HepG2 (cell line): ENCODE results near the gene FOXRED2. TPM values are rescaled to one million over a fixed set of nuclear protein-coding genes. Genes with fewer than 3 reads are reported as not detected.

ENCODE experiments used
- FOXJ3 ChIP-seq: sonication (generic); formaldehyde crosslinking; IDR thresholded peaks from 2 replicates; pipeline ENCODE4 v1.4.0; 2020; ENCODE audit warnings: missing genetic modification reagents, mild to moderate bottlenecking, borderline replicate concordance
- GABPB1 ChIP-seq: IDR thresholded peaks from 2 replicates; pipeline ENCODE4 v1.6.1; 2016; ENCODE audit warnings: mild to moderate bottlenecking, missing genetic modification reagents, moderate library complexity, missing compliant biosample characterization
- MEF2D ChIP-seq: sonication (generic); formaldehyde crosslinking; IDR thresholded peaks from 2 replicates; pipeline ENCODE4 v1.5.1; 2020; ENCODE audit warnings: mild to moderate bottlenecking, missing genetic modification reagents
- MIER3 ChIP-seq: IDR thresholded peaks from 2 replicates; pipeline ENCODE4 v1.6.1; 2016; ENCODE audit warnings: missing compliant biosample characterization, borderline replicate concordance
- NRL ChIP-seq: sonication (generic); formaldehyde crosslinking; IDR thresholded peaks from 2 replicates; pipeline ENCODE4 v1.5.0; 2020; ENCODE audit warnings: missing genetic modification reagents, mild to moderate bottlenecking, moderate library complexity, borderline replicate concordance
- PITX1 ChIP-seq: sonication (generic); formaldehyde crosslinking; IDR thresholded peaks from 2 replicates; pipeline ENCODE4 v1.5.1; 2020; ENCODE audit warnings: mild to moderate bottlenecking, missing genetic modification reagents
- REL ChIP-seq: sonication (generic); formaldehyde crosslinking; conservative IDR thresholded peaks from 2 replicates; pipeline ENCODE4 v1.8.0; 2022; ENCODE audit warnings: mild to moderate bottlenecking, missing genetic modification reagents, moderate library complexity
- SP5 ChIP-seq: IDR thresholded peaks from 2 replicates; pipeline ENCODE4 v1.6.1; 2016; ENCODE audit warnings: low read depth, borderline replicate concordance
- STAG1 ChIP-seq: sonication (generic); formaldehyde crosslinking; IDR thresholded peaks from 2 replicates; pipeline ENCODE4 v1.4.0; 2020; ENCODE audit warnings: missing genetic modification reagents
- TGIF2 ChIP-seq: IDR thresholded peaks from 2 replicates; pipeline ENCODE4 v1.6.1; 2016; ENCODE audit warnings: control low read depth, missing compliant biosample characterization
- ZBTB8A ChIP-seq: sonication (generic); formaldehyde crosslinking; IDR thresholded peaks from 2 replicates; pipeline ENCODE4 v1.4.0; 2020; ENCODE audit warnings: mild to moderate bottlenecking, low read depth, missing genetic modification reagents, borderline replicate concordance
- ZNF431 ChIP-seq: sonication (generic); formaldehyde crosslinking; IDR thresholded peaks from 2 replicates; pipeline ENCODE4 v1.9.0; 2022; ENCODE audit warnings: missing genetic modification reagents, low read depth, mild to moderate bottlenecking, borderline replicate concordance
- ZNF496 ChIP-seq: sonication (generic); formaldehyde crosslinking; IDR thresholded peaks from 2 replicates; pipeline ENCODE4 v1.8.1; 2023; ENCODE audit warnings: mild to moderate bottlenecking, moderate library complexity, missing genetic modification reagents; ENCODE audit not compliant: insufficient replicate concordance
- ZNF501 ChIP-seq: sonication (generic); formaldehyde crosslinking; IDR thresholded peaks from 2 replicates; pipeline ENCODE4 v1.5.1; 2020; ENCODE audit warnings: mild to moderate bottlenecking, moderate library complexity, missing genetic modification reagents
- ZNF546 ChIP-seq: sonication (generic); formaldehyde crosslinking; conservative IDR thresholded peaks from 2 replicates; pipeline ENCODE4 v1.8.1; 2023; ENCODE audit warnings: mild to moderate bottlenecking, missing genetic modification reagents
- ZNF549 ChIP-seq: sonication (generic); formaldehyde crosslinking; IDR thresholded peaks from 2 replicates; pipeline ENCODE4 v1.5.0; 2020; ENCODE audit warnings: missing genetic modification reagents
- ZNF891 ChIP-seq: sonication (generic); formaldehyde crosslinking; IDR thresholded peaks from 2 replicates; pipeline ENCODE4 v1.5.0; 2020; ENCODE audit warnings: mild to moderate bottlenecking, missing genetic modification reagents
- ZSCAN21 ChIP-seq: sonication (generic); formaldehyde crosslinking; IDR thresholded peaks from 2 replicates; pipeline ENCODE4 v1.8.0; 2022; ENCODE audit warnings: mild to moderate bottlenecking, missing genetic modification reagents, moderate library complexity, borderline replicate concordance
- polyA plus RNA-seq, 8 experiments: library from polyadenylated mRNA; depleted of rRNA in 3 of 8; stranded (reverse) in 7 of 8; unstranded in 1 of 8; fragments of >200 nt; fragmentation: Illumina TruSeq in 4 of 8; extraction: Trizol in 4 of 8; gene quantifications; 2 replicates each; pipeline versions ENCODE4 v1.2.1 to v1.2.3, GENCODE V29; 2011 to 2016; ENCODE audit warnings: low read depth in 4 of 8, missing spikeins in 1 of 8, mixed read lengths in 1 of 8; ENCODE audit not compliant: insufficient read depth in 1 of 8
- total RNA-seq, 5 experiments: library from RNA; depleted of rRNA; stranded (reverse); fragments of >200 nt; fragmentation: Illumina TruSeq; extraction: Trizol; gene quantifications; 2 replicates each; pipeline ENCODE4 v1.2.3, GENCODE V29; 2016; ENCODE audit warnings: low read depth in 1 of 5
- TF ChIP-seq, protein P1 (sequence below): sonication (generic); formaldehyde crosslinking; IDR thresholded peaks from 2 replicates; pipeline ENCODE4 v1.4.0; 2020; ENCODE audit warnings: missing genetic modification reagents, borderline replicate concordance
- TF ChIP-seq, protein P2 (sequence below): sonication (generic); formaldehyde crosslinking; IDR thresholded peaks from 2 replicates; pipeline ENCODE4 v1.5.0; 2020; ENCODE audit warnings: missing genetic modification reagents
- TF ChIP-seq, protein P3 (sequence below): sonication (generic); formaldehyde crosslinking; IDR thresholded peaks from 2 replicates; pipeline ENCODE4 v1.4.0; 2020; ENCODE audit warnings: missing genetic modification reagents
- TF ChIP-seq, protein P4 (sequence below): IDR thresholded peaks from 2 replicates; pipeline ENCODE4 v1.6.1; 2016; ENCODE audit warnings: low read depth, borderline replicate concordance

The FOXRED2 gene
- total and polyA plus RNA-seq, 2 of the 13 experiments (the other 11 are each of a cell fraction or from before 2014, with no cell fraction given): 9.3 to 28.1 TPM

DNA sequence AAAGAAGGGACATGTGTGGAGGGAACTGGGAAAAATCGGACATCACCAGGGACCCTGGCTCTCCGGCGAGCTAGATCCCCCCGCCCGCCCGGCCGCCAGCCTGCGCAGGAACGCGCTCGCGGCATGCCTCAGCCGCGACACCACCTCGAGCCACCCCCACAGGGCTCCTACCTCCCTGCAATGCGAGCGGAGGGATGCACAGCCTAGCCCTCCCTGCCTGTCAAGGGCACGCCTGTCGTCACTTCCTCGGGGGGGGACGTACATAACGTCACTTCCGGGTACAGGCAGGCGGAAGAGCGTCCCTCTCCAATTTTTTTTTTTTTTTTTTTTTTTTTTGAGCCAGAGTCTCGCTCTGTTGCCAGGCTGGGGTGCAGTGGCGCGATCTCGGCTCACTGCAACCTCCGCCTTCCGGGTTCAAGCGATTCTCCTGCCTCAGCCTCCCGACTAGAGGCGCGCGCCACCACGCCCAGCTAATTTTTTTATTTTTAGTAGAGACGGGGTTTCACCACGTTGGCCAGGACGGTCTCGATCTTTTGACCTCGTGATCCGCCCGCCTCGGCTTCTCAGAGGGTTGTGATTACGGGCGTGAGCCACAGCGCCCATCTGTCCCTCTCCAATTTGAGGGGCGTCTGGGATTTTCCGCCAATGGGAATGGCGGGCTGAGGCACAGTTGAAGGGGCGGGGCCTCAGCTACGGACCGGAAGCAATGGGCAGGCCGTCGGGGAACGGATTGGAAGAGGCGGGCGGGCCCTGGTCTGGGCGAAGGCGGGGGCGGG is 25.3 kb downstream of the FOXRED2 start, which contains the start of gene TXN2 (continued):
- TF ChIP-seq, protein P1, sequence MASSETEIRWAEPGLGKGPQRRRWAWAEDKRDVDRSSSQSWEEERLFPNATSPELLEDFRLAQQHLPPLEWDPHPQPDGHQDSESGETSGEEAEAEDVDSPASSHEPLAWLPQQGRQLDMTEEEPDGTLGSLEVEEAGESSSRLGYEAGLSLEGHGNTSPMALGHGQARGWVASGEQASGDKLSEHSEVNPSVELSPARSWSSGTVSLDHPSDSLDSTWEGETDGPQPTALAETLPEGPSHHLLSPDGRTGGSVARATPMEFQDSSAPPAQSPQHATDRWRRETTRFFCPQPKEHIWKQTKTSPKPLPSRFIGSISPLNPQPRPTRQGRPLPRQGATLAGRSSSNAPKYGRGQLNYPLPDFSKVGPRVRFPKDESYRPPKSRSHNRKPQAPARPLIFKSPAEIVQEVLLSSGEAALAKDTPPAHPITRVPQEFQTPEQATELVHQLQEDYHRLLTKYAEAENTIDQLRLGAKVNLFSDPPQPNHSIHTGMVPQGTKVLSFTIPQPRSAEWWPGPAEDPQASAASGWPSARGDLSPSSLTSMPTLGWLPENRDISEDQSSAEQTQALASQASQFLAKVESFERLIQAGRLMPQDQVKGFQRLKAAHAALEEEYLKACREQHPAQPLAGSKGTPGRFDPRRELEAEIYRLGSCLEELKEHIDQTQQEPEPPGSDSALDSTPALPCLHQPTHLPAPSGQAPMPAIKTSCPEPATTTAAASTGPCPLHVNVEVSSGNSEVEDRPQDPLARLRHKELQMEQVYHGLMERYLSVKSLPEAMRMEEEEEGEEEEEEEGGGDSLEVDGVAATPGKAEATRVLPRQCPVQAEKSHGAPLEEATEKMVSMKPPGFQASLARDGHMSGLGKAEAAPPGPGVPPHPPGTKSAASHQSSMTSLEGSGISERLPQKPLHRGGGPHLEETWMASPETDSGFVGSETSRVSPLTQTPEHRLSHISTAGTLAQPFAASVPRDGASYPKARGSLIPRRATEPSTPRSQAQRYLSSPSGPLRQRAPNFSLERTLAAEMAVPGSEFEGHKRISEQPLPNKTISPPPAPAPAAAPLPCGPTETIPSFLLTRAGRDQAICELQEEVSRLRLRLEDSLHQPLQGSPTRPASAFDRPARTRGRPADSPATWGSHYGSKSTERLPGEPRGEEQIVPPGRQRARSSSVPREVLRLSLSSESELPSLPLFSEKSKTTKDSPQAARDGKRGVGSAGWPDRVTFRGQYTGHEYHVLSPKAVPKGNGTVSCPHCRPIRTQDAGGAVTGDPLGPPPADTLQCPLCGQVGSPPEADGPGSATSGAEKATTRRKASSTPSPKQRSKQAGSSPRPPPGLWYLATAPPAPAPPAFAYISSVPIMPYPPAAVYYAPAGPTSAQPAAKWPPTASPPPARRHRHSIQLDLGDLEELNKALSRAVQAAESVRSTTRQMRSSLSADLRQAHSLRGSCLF (CRISPR knock-in tag): no peak
- TF ChIP-seq ZNF891: no peak
- TF ChIP-seq, protein P2, sequence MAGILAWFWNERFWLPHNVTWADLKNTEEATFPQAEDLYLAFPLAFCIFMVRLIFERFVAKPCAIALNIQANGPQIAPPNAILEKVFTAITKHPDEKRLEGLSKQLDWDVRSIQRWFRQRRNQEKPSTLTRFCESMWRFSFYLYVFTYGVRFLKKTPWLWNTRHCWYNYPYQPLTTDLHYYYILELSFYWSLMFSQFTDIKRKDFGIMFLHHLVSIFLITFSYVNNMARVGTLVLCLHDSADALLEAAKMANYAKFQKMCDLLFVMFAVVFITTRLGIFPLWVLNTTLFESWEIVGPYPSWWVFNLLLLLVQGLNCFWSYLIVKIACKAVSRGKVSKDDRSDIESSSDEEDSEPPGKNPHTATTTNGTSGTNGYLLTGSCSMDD: no peak
- peak; percentile 62; the same call in 1 of the 2 replicates for TF ChIP-seq ZNF501 (CRISPR knock-in tag)
- no peak for TF ChIP-seq PITX1
- no peak for TF ChIP-seq ZNF496 (CRISPR knock-in tag)
- no peak for TF ChIP-seq ZSCAN21
- no peak; the same call in 1 of the 2 replicates for TF ChIP-seq ZNF431 (CRISPR knock-in tag)
- TF ChIP-seq ZNF546 (CRISPR knock-in tag): no peak
- peak; percentile 54; the same call in 1 of the 2 replicates for TF ChIP-seq TGIF2
- no peak for TF ChIP-seq FOXJ3
- TF ChIP-seq NRL (CRISPR knock-in tag): no peak
- TF ChIP-seq ZNF549 (CRISPR knock-in tag): no peak
- TF ChIP-seq, protein P3, sequence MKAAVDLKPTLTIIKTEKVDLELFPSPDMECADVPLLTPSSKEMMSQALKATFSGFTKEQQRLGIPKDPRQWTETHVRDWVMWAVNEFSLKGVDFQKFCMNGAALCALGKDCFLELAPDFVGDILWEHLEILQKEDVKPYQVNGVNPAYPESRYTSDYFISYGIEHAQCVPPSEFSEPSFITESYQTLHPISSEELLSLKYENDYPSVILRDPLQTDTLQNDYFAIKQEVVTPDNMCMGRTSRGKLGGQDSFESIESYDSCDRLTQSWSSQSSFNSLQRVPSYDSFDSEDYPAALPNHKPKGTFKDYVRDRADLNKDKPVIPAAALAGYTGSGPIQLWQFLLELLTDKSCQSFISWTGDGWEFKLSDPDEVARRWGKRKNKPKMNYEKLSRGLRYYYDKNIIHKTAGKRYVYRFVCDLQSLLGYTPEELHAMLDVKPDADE (CRISPR knock-in tag): no peak
- TF ChIP-seq REL: 0 out of 2 replicates have a peak, but pooled peaks have one; percentile 56
- TF ChIP-seq GABPB1 (CRISPR knock-in tag): peak; percentile 97
- 0 out of 2 replicates have a peak, but pooled peaks have one; percentile 54 for TF ChIP-seq MEF2D (CRISPR knock-in tag)
- TF ChIP-seq, protein P4, sequence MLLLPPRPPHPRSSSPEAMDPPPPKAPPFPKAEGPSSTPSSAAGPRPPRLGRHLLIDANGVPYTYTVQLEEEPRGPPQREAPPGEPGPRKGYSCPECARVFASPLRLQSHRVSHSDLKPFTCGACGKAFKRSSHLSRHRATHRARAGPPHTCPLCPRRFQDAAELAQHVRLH (CRISPR knock-in tag): peak; percentile 44; the same call in 1 of the 2 replicates
- no peak for TF ChIP-seq SP5 (CRISPR knock-in tag)
- no peak for TF ChIP-seq ZBTB8A (CRISPR knock-in tag)
- TF ChIP-seq MIER3 (CRISPR knock-in tag): no peak
- peak; percentile 11; the same call in 1 of the 2 replicates for TF ChIP-seq STAG1 (CRISPR knock-in tag)
